H1 (cell line): Measurements from ENCODE around the gene VOPP1. TPM values are rescaled to one million over a fixed set of nuclear protein-coding genes. Genes with fewer than 3 reads are reported as not detected.

Experiments
- CTCF ChIA-PET: fragments of 300-600 bp; sonication (Branson Sonifier 250); formaldehyde crosslinking; loops from one replicate; lab custom pipeline; 2021; ENCODE audit not compliant: partially characterized antibody; lab: Charles Lee
- POLR2A ChIA-PET: fragments of 300-600 bp; sonication (Branson Sonifier 250); formaldehyde crosslinking; loops from one replicate; lab custom pipeline; 2021; ENCODE audit warnings: inconsistent platforms; ENCODE audit not compliant: partially characterized antibody; lab: Charles Lee
- DNase-seq, 2 experiments: peaks; one replicate each; pipeline versions ENCODE4 v3.0.0 to v3.0.0-alpha.2; 2010 to 2022; ENCODE audit warnings: low spot score in 2 of 2, low read depth in 1 of 2, mixed read lengths in 1 of 2
- FAIRE-seq: peaks from 2 replicates; lab custom pipeline; 2011; peaks lifted over from hg19 to GRCh38; lab: Jason Lieb, UNC
- H2AFZ ChIP-seq: 2 replicates; pipeline ENCODE4 v1.8.1; 2012; ENCODE audit warnings: low read length, inconsistent platforms
- H2AK5ac ChIP-seq: 2 replicates; pipeline ENCODE4 v1.6.1; 2013; ENCODE audit warnings: low read depth, low read length
- H2BK120ac ChIP-seq: replicated peaks from 2 replicates; pipeline ENCODE3; 2013; ENCODE audit warnings: low read depth, low read length, inconsistent platforms
- H2BK12ac ChIP-seq: 2 replicates; pipeline ENCODE4 v1.6.1; 2013; ENCODE audit warnings: low read depth, low read length
- H2BK15ac ChIP-seq: 2 replicates; pipeline ENCODE4 v1.6.1; 2013; ENCODE audit warnings: low read length
- H2BK20ac ChIP-seq: 2 replicates; pipeline ENCODE4 v1.6.1; 2013; ENCODE audit warnings: low read length
- H2BK5ac ChIP-seq: 2 replicates; pipeline ENCODE4 v1.6.1; 2013; ENCODE audit warnings: low read depth, low read length
- H3K14ac ChIP-seq: 2 replicates; pipeline ENCODE4 v1.6.1; 2013; ENCODE audit warnings: inconsistent platforms; ENCODE audit not compliant: insufficient read length
- H3K18ac ChIP-seq: 2 replicates; pipeline ENCODE4 v1.6.1; 2013; ENCODE audit warnings: low read length; ENCODE audit errors: extremely low read depth
- H3K23ac ChIP-seq: 2 replicates; pipeline ENCODE4 v1.6.1; 2013; ENCODE audit warnings: inconsistent platforms; ENCODE audit not compliant: insufficient read length
- H3K23me2 ChIP-seq: 2 replicates; pipeline ENCODE4 v1.6.1; 2013; ENCODE audit warnings: low read depth, low read length
- H3K27ac ChIP-seq: 2 replicates; pipeline ENCODE4 v1.6.1; 2011; ENCODE audit warnings: low read depth, low read length, inconsistent platforms
- H3K27me3 ChIP-seq, 4 experiments: replicated peaks in 1 of 4; 1 replicate in 1 of 4; 2 replicates in 3 of 4; pipeline versions ENCODE4 v1.6.1 to v1.8.1; 2011 to 2013; ENCODE audit warnings: low read length in 3 of 4, mild to moderate bottlenecking in 3 of 4, inconsistent platforms in 2 of 4, mixed read lengths in 2 of 4, moderate library complexity in 1 of 4; ENCODE audit not compliant: control insufficient read depth in 3 of 4, insufficient read depth in 3 of 4; ENCODE audit errors: extremely low read depth in 1 of 4
- H3K36me3 ChIP-seq, 4 experiments: 2 replicates each; pipeline versions ENCODE4 v1.6.1 to v1.8.1; 2011 to 2013; ENCODE audit warnings: mild to moderate bottlenecking in 4 of 4, low read length in 3 of 4, moderate library complexity in 2 of 4, control low read depth in 1 of 4, inconsistent platforms in 1 of 4; ENCODE audit not compliant: insufficient read depth in 4 of 4, control insufficient read depth in 2 of 4
- H3K4ac ChIP-seq: replicated peaks from 2 replicates; pipeline ENCODE3; 2013; ENCODE audit warnings: low read length, low read depth, mixed read lengths, inconsistent platforms; ENCODE audit not compliant: insufficient read length
- H3K4me1 ChIP-seq, 4 experiments: replicated peaks in 1 of 4; 1 replicate in 1 of 4; 2 replicates in 3 of 4; pipeline versions ENCODE4 v1.6.1 to v1.8.1; 2011 to 2013; ENCODE audit warnings: low read length in 3 of 4, inconsistent platforms in 2 of 4, mixed read lengths in 1 of 4; ENCODE audit not compliant: insufficient read depth in 4 of 4, control insufficient read depth in 3 of 4
- H3K4me2 ChIP-seq, 2 experiments: 2 replicates each; pipeline versions ENCODE4 v1.6.1 to v1.8.1; 2011 to 2013; ENCODE audit warnings: low read depth in 2 of 2, low read length in 2 of 2, control low read depth in 1 of 2, inconsistent platforms in 1 of 2, mild to moderate bottlenecking in 1 of 2; ENCODE audit not compliant: insufficient read depth in 1 of 2
- H3K4me3 ChIP-seq, 4 experiments: fragments of 200-600, 300-600 bp in 1 of 4; sonication (generic), shearing (Covaris generic), sonication (Bioruptor Twin) in 1 of 4; 2 replicates each; pipeline versions ENCODE4 v1.5.1 to v1.8.1; 2011 to 2016; ENCODE audit warnings: low read length in 4 of 4, low read depth in 3 of 4, control low read depth in 2 of 4, inconsistent platforms in 2 of 4, mild to moderate bottlenecking in 2 of 4, mixed read lengths in 1 of 4, moderate library complexity in 1 of 4; ENCODE audit not compliant: insufficient read depth in 2 of 4; ENCODE audit errors: extremely low read depth in 1 of 4
- H3K56ac ChIP-seq: replicated peaks from 2 replicates; pipeline ENCODE3; 2013; ENCODE audit warnings: low read depth, mild to moderate bottlenecking, mixed read lengths, low read length, inconsistent platforms; ENCODE audit not compliant: insufficient read length
- H3K79me1 ChIP-seq: 2 replicates; pipeline ENCODE4 v1.6.1; 2013; ENCODE audit warnings: low read depth, low read length, control low read depth
- H3K79me2 ChIP-seq, 2 experiments: 2 replicates each; pipeline versions ENCODE4 v1.6.1 to v1.8.1; 2012 to 2013; ENCODE audit warnings: low read length in 2 of 2, mild to moderate bottlenecking in 2 of 2, inconsistent platforms in 1 of 2; ENCODE audit not compliant: insufficient read depth in 2 of 2, control insufficient read depth in 1 of 2
- H3K9ac ChIP-seq, 4 experiments: replicated peaks in 1 of 4; 1 replicate in 1 of 4; 2 replicates in 3 of 4; pipeline versions ENCODE4 v1.6.1 to v1.8.1; 2011 to 2013; ENCODE audit warnings: low read depth in 3 of 4, low read length in 3 of 4, control low read depth in 2 of 4, mild to moderate bottlenecking in 2 of 4, moderate library complexity in 2 of 4, inconsistent platforms in 1 of 4; ENCODE audit errors: extremely low read depth in 1 of 4
- H3K9me3 ChIP-seq, 2 experiments: 2 replicates each; pipeline versions ENCODE4 v1.6.1 to v1.8.1; 2012 to 2013; ENCODE audit warnings: mild to moderate bottlenecking in 2 of 2, moderate library complexity in 2 of 2, control low read depth in 1 of 2, inconsistent platforms in 1 of 2, low read depth in 1 of 2, low read length in 1 of 2, mixed read lengths in 1 of 2; ENCODE audit not compliant: insufficient read depth in 2 of 2
- H4K20me1 ChIP-seq, 2 experiments: replicated peaks in 1 of 2; 2 replicates each; pipeline versions ENCODE3 to v1.8.1; 2011 to 2013; ENCODE audit warnings: inconsistent platforms in 2 of 2, low read length in 2 of 2, mild to moderate bottlenecking in 1 of 2; ENCODE audit not compliant: insufficient read depth in 2 of 2, control insufficient read depth in 1 of 2
- H4K5ac ChIP-seq: 2 replicates; pipeline ENCODE4 v1.6.1; 2013; ENCODE audit warnings: low read length, low read depth, mixed read lengths, inconsistent platforms; ENCODE audit not compliant: insufficient read length
- H4K8ac ChIP-seq: 2 replicates; pipeline ENCODE4 v1.8.0; 2013; ENCODE audit warnings: mild to moderate bottlenecking, moderate library complexity, low read length, inconsistent platforms; ENCODE audit not compliant: insufficient read depth; ENCODE audit errors: extremely low read depth
- H4K91ac ChIP-seq: replicated peaks from 2 replicates; pipeline ENCODE3; 2013; ENCODE audit warnings: low read length, mixed read lengths, inconsistent platforms; ENCODE audit not compliant: insufficient read length
- WGBS, 2 experiments: shearing (Covaris generic) in 1 of 2; methylation state at CpG; one replicate each; pipeline versions ENCODE4 v1.1.6 to v1.1.7; 2013 to 2015; ENCODE audit warnings: low lambda C conversion rate in 2 of 2, mixed read lengths in 2 of 2, inconsistent platforms in 1 of 2, low coverage in 1 of 2, missing lambda C conversion rate in 1 of 2; ENCODE audit not compliant: insufficient replicate concordance in 2 of 2, insufficient coverage in 1 of 2, insufficient read length in 1 of 2; ENCODE audit errors: extremely low coverage in 1 of 2, missing lambda C conversion rate in 1 of 2; 5-methylcytosine and 5-hydroxymethylcytosine counted together
- polyA plus RNA-seq, 7 experiments: library from polyadenylated mRNA; depleted of rRNA in 3 of 7; stranded (reverse) in 5 of 7; unstranded in 2 of 7; fragments of >200 nt in 5 of 7; fragments of 200-250 nt in 2 of 7; gene quantifications; 1 replicate in 5 of 7; 2 replicates in 1 of 7; 4 replicates in 1 of 7; pipeline versions ENCODE4 v1.2.1 to v1.2.3, GENCODE V29; 2011 to 2013; ENCODE audit warnings: missing spikeins in 2 of 7, mixed read lengths in 2 of 7
- total RNA-seq: library from RNA; stranded (reverse); fragmentation: NEBNext Ultra II Directional; extraction: Animal tissue kit (Norgen Biotek cat#: 25700); gene quantifications from 2 replicates; pipeline ENCODE4 v1.2.1, GENCODE V29; 2021
- TF ChIP-seq, protein P1 (sequence below): IDR thresholded peaks from 2 replicates; pipeline ENCODE4 v1.6.1; 2012; ENCODE audit warnings: inconsistent platforms

The VOPP1 gene
- total and polyA plus RNA-seq, 2 of the 8 experiments (the other 6 are each of a cell fraction or from before 2014, with no cell fraction given), result 44.7 to 83.0 TPM

DNA sequence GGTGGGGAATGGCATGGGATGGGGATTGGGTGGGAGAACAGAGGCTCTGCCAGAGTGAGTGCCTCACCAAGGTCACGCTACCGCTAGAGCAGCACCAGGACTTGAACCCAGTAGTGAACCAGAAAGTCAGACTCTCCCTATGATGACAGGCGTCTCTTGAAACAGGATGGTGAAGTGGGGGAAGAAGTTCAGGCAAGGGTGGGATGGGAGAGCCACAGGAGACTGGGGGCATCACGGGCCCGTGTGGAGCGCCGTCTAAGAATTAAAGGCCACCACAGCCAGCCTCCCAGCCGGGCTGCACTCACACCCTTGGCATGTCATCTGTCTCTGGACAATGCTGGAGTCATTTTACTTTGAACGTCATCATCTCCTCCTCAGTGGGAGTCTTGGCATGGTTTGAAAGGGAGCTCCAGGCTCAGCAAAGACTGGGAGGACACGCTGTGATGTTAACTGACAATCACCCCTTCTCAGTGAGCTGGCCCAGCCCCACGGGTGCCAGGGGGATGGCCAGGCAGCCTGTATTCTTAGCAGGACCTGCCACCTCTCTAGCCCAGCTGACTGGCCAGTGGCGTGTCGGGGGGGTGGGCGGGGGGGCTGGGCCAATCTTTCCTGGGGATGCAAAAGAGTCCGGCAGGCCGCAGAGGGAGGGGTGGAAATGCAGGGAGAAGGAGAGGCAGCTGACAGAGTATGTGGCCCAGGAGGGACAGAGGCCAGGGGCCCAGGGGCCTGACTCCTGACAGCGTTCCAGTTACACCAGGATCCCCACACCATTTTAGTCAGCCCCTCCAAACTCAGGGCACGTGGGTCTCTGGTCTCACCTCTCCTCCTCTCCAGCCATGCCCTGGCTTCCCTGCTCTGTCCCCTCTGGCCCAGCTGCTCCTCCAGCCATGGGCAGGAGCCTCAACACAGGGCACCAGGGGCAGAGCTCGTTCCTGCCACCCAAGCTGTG, 96.2 kb downstream of the VOPP1 start:
- POLR2A ChIA-PET, result no interaction called here
- Histone ChIP-seq H3K4me2 (no peak overlapping the region), H3K14ac (no peak overlapping the region), H4K5ac (no peak overlapping the region), H2BK120ac (no peak overlapping the region), H3K23ac (no peak overlapping the region), H3K4me3 (no peak overlapping the region), H3K56ac (no peak overlapping the region), H3K36me3 (no peaks in the 10 kb centered on the region; a peak in 1 of 8 replicates), H3K23me2 (no peaks in the 10 kb centered on the region), H3K18ac (no peak overlapping the region), H3K79me1 (peaks cover 8% of the 10 kb centered on the region; the same call in 1 of the 2 replicates), H3K4ac (no peak overlapping the region), H2BK15ac (no peak overlapping the region), H2BK20ac (no peak overlapping the region), H3K27ac (no peak overlapping the region), H3K4me1 (no peaks in the 10 kb centered on the region), H3K9me3 (no peaks in the 10 kb centered on the region), H2AK5ac (no peak overlapping the region), H4K20me1 (peaks cover 0 to 16% of the 10 kb centered on the region in 2 experiments), H2AFZ (no peak overlapping the region), H3K79me2 (no peaks in the 10 kb centered on the region), H2BK5ac (peak overlapping the region; percentile 52), H4K8ac (peak overlapping the region; percentile 14; the same call in 1 of the 2 replicates), H3K9ac (no peak overlapping the region), H3K27me3 (no peaks in the 10 kb centered on the region), H4K91ac (no peak overlapping the region), H2BK12ac (no peak overlapping the region)
- DNase-seq (no peak), FAIRE-seq (no peak)
- TF ChIP-seq, protein P1, sequence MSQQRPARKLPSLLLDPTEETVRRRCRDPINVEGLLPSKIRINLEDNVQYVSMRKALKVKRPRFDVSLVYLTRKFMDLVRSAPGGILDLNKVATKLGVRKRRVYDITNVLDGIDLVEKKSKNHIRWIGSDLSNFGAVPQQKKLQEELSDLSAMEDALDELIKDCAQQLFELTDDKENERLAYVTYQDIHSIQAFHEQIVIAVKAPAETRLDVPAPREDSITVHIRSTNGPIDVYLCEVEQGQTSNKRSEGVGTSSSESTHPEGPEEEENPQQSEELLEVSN, result no peak
- WGBS, 2 experiments, result 87% methylated on average over 14 of the region's 19 CpGs; no CpG with 5 or more reads in 1 of the 2 experiments
- CTCF ChIA-PET, result interaction anchor here (0.7 kb wide), 1 partner anchor 9 kb away, joined by 3 read pairs; no protein-coding TSS in a partner anchor
